Liver (tissue), 9 donors: ENCODE measurements around the gene NCR1. TPM values are rescaled to one million over a fixed set of nuclear protein-coding genes. Genes with fewer than 3 reads are reported as not detected.

ENCODE experiments used
- DNase-seq: peaks from one replicate; pipeline ENCODE4 v3.0.0-alpha.2; 2017; ENCODE audit warnings: low spot score
- H3K27ac ChIP-seq, 2 donors: one replicate each; pipeline ENCODE4 v1.7.0; 2013; ENCODE audit warnings: inconsistent platforms in 2 of 2, low read length in 2 of 2, control low read depth in 1 of 2, low read depth in 1 of 2, mild to moderate bottlenecking in 1 of 2
- H3K27me3 ChIP-seq, 4 donors: one replicate each; pipeline versions ENCODE4 v1.6.1 to v1.7.0; 2013; ENCODE audit warnings: low read length in 3 of 4, inconsistent platforms in 1 of 4, mild to moderate bottlenecking in 1 of 4, moderate library complexity in 1 of 4; ENCODE audit not compliant: control insufficient read depth in 4 of 4, insufficient read depth in 4 of 4
- H3K36me3 ChIP-seq, 4 donors: one replicate each; pipeline versions ENCODE4 v1.6.1 to v1.7.0; 2013; ENCODE audit warnings: low read length in 3 of 4, mild to moderate bottlenecking in 3 of 4, low read depth in 1 of 4, moderate library complexity in 1 of 4; ENCODE audit not compliant: control insufficient read depth in 4 of 4, insufficient read depth in 3 of 4
- H3K4me1 ChIP-seq, 4 donors: one replicate each; pipeline versions ENCODE4 v1.6.1 to v1.7.0; 2013; ENCODE audit warnings: low read length in 3 of 4, mild to moderate bottlenecking in 3 of 4, moderate library complexity in 1 of 4; ENCODE audit not compliant: control insufficient read depth in 4 of 4, insufficient read depth in 4 of 4
- H3K4me3 ChIP-seq, 3 donors: one replicate each; pipeline versions ENCODE4 v1.6.1 to v1.7.0; 2013; ENCODE audit warnings: low read length in 3 of 3, control low read depth in 1 of 3, low read depth in 1 of 3, mild to moderate bottlenecking in 1 of 3
- H3K9ac ChIP-seq, 2 donors: one replicate each; pipeline ENCODE4 v1.7.0; 2013; ENCODE audit warnings: low read length in 2 of 2, mild to moderate bottlenecking in 2 of 2, moderate library complexity in 2 of 2, control low read depth in 1 of 2, low read depth in 1 of 2
- H3K9me3 ChIP-seq, 4 donors: one replicate each; pipeline versions ENCODE4 v1.6.1 to v1.7.0; 2013; ENCODE audit warnings: low read length in 3 of 4; ENCODE audit not compliant: control insufficient read depth in 4 of 4
- FOXA1 ChIP-seq: IDR thresholded peaks from 2 replicates; pipeline ENCODE4 v1.6.1; 2016; ENCODE audit warnings: antibody characterized with exemption
- HNF4A ChIP-seq, 2 donors: conservative IDR thresholded peaks; 2 replicates each; pipeline ENCODE4 v1.6.1; 2016; ENCODE audit warnings: antibody characterized with exemption in 2 of 2, mild to moderate bottlenecking in 2 of 2
- HNF4G ChIP-seq: IDR thresholded peaks from 2 replicates; pipeline ENCODE4 v1.6.1; 2016; ENCODE audit warnings: antibody characterized with exemption
- JUND ChIP-seq, 2 donors: IDR thresholded peaks; 2 replicates each; pipeline ENCODE4 v1.6.1; 2016; ENCODE audit warnings: antibody characterized with exemption in 2 of 2
- NR2F2 ChIP-seq: IDR thresholded peaks from 2 replicates; pipeline ENCODE4 v1.6.1; 2016; ENCODE audit warnings: antibody characterized with exemption
- RXRA ChIP-seq, 2 donors: IDR thresholded peaks; 2 replicates each; pipeline ENCODE4 v1.6.1; 2017 to 2018; ENCODE audit warnings: antibody characterized with exemption in 2 of 2, mild to moderate bottlenecking in 1 of 2
- TAF1 ChIP-seq: conservative IDR thresholded peaks from 2 replicates; pipeline ENCODE4 v1.6.1; 2016; ENCODE audit warnings: antibody characterized with exemption, mild to moderate bottlenecking
- YY1 ChIP-seq: IDR thresholded peaks from 2 replicates; pipeline ENCODE4 v1.6.1; 2016; ENCODE audit warnings: antibody characterized with exemption, mild to moderate bottlenecking
- WGBS: extraction: QIAGEN DNeasy Blood & Tissue Kit; methylation state at CpG from one replicate; pipeline ENCODE4 v1.1.7; 2013; 5-methylcytosine and 5-hydroxymethylcytosine counted together
- polyA plus RNA-seq, 2 donors: library from polyadenylated mRNA; stranded (reverse) in 1 of 2; unstranded in 1 of 2; fragments of 200-250 nt in 1 of 2; fragments of >200 nt in 1 of 2; fragmentation: Nextera tagmentation in 1 of 2; extraction: Ambion mirVana in 1 of 2; gene quantifications; one replicate each; pipeline versions ENCODE4 v1.2.1 to v1.2.3, GENCODE V29; 2013 to 2015
- total RNA-seq, 2 donors: library from RNA; depleted of rRNA; stranded (reverse); fragments of >200 nt; gene quantifications; one replicate each; pipeline ENCODE4 v1.2.3, GENCODE V29; 2014
- TF ChIP-seq, protein P1 (sequence below): IDR thresholded peaks from 2 replicates; pipeline ENCODE4 v1.6.1; 2016; ENCODE audit warnings: antibody characterized with exemption
- TF ChIP-seq, protein P2 (sequence below): IDR thresholded peaks from 2 replicates; pipeline ENCODE4 v1.6.1; 2016; ENCODE audit warnings: antibody characterized with exemption
- TF ChIP-seq, protein P3 (sequence below): IDR thresholded peaks from 2 replicates; pipeline ENCODE4 v1.6.1; 2016; ENCODE audit warnings: antibody characterized with exemption, mild to moderate bottlenecking
- donor health status: healthy.
- donor health status: healthy.
- donor health status: healthy.
- donor health status: healthy.
- donor health status: healthy.

The NCR1 gene
- total and polyA plus RNA-seq, 4 donors, result 0.37 to 1.8 (median 0.91) TPM

DNA sequence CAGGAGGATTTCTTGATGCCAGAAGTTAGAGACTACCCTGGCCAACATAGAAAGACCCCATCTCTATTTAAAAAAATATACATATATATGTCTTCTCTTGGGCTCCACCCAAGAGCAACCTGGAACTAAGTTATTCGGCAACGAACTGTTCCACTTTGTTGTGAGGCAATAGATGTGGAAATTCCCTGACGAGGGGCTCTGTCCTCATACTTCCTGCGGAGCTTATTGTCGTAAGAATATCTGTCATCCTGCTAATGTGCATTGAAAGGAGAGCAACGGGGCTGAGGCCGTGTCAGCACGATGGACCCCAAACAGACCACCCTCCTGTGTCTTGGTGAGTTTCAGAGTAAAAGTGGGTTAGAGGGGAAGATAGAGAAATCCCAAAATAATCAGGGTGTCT lies 32.0 kb upstream of the NCR1 start, which contains the start of gene FCAR:
Gene FCAR (plus strand): TSS at position 246 of the 400 bp plus-strand sequence. CDS start 55 bp downstream, at position 301.
- TF ChIP-seq YY1 (no peak), FOXA1 (no peak), RXRA (IDR thresholded peaks at IDR 0.05) (no peak), JUND (IDR thresholded peaks at IDR 0.05) (no peak), TAF1 (no peak), HNF4A (conservative IDR thresholded peaks at IDR 0.05) (no peak)

DNA sequence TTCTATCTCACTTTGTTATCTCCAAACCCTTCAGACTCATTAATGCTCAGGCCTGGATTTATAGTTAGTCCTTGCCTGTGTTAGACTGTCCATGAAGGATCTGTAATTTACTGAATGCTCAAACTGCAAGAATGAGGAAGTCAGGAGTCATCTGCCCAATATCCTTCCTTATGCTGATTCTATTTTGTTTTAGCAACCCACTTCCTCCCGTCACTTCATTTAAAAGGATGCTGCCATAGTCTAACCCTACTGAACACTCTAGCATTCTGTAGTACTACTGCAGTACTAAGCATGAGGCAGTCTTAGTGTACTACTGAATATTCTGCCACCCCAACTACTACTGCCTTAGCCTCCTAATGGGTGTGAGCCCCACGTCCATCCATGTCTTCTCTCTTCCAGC lies 30.4 kb upstream of the NCR1 start:
- Histone ChIP-seq H3K4me1 (no peaks in the 10 kb centered on the region), H3K4me3 (no peak overlapping the region), H3K9me3 (no peaks in the 10 kb centered on the region), H3K36me3 (no peaks in the 10 kb centered on the region), H3K27me3 (no peaks in the 10 kb centered on the region), H3K27ac (peak overlapping the region in 1 of 2 donors; percentile 42), H3K9ac (no peak overlapping the region)
- TF ChIP-seq, protein P1, sequence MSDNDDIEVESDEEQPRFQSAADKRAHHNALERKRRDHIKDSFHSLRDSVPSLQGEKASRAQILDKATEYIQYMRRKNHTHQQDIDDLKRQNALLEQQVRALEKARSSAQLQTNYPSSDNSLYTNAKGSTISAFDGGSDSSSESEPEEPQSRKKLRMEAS, result peak; percentile 21
- no peak for TF ChIP-seq TAF1
- 43% methylated on average over 2 of the region's 2 CpGs for WGBS
- no peak for DNase-seq

More for the DNA sequence above, 32.0 kb upstream of the NCR1 start, which contains the start of gene FCAR:
- H3K36me3 ChIP-seq, result no peaks in the 10 kb centered on the region
- no peak within 1 kb of the TSS for H3K4me3 ChIP-seq
- no peaks in the 10 kb centered on the region for H3K9me3 ChIP-seq
- no peaks in the 10 kb centered on the region for H3K27me3 ChIP-seq
- H3K4me1 ChIP-seq, result no peaks in the 10 kb centered on the region
- peak within 1 kb of the TSS in 1 of 2 donors; percentile 42 for H3K27ac ChIP-seq
- no peak within 1 kb of the TSS for H3K9ac ChIP-seq
- 67% methylated on average over 8 of the region's 8 CpGs for WGBS
- DNase-seq, result no peak

DNA sequence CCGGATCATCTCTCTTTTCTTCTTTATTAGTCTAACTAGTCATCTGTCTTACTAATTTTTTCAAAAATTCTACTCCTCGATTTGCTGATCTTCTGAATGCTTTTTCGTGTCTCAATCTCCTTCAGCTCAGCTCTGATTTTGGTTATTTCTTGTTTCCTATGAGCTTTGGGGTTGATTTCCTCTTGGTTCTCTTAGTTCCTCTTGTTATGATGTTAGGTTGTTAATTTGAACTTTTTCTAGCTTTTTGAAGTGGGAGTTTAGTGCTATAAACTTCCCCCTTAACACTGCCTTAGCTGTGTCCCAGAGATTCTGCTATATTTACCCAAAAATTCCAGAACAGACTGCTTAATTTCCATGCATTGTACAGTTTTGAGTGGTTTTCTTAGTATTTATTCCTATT lies 28.5 kb upstream of the NCR1 start:
- 42% methylated on average over 3 of the region's 3 CpGs for WGBS
- no peak for DNase-seq
- no peaks in the 10 kb centered on the region for H3K9me3 ChIP-seq
- H3K27me3 ChIP-seq, result no peaks in the 10 kb centered on the region
- no peak overlapping the region for H3K9ac ChIP-seq
- H3K4me3 ChIP-seq, result no peak overlapping the region
- H3K27ac ChIP-seq, result no peak overlapping the region
- TF ChIP-seq, protein P1, result no peak
- no peaks in the 10 kb centered on the region for H3K4me1 ChIP-seq
- H3K36me3 ChIP-seq, result no peaks in the 10 kb centered on the region

DNA sequence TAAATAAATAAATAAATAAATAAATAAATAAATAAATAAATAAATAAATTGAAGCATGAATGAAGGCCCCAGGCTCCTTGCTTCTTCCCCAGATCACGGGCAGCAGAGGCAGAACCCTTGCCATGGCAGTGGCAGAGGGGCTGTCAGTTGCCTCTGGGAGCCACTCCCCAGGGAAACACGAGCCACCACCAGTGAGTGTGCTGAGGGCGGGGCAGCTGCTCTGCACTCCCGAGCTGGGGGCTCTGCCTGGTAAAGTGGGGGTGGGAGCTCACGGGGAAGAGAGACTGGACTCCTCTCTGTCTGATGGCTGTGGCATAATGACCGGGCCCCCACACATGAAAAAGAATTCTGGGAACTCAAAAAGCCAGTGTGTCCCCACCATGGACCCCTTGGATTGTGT lies 24.1 kb upstream of the NCR1 start:
- no peaks in the 10 kb centered on the region for H3K9me3 ChIP-seq
- TF ChIP-seq, protein P1, result no peak
- no peak for TF ChIP-seq NR2F2
- TF ChIP-seq TAF1, result no peak
- TF ChIP-seq FOXA1, result no peak
- TF ChIP-seq RXRA (IDR thresholded peaks at IDR 0.05), result no peak
- no peak for TF ChIP-seq HNF4A (conservative IDR thresholded peaks at IDR 0.05)
- TF ChIP-seq, protein P2, sequence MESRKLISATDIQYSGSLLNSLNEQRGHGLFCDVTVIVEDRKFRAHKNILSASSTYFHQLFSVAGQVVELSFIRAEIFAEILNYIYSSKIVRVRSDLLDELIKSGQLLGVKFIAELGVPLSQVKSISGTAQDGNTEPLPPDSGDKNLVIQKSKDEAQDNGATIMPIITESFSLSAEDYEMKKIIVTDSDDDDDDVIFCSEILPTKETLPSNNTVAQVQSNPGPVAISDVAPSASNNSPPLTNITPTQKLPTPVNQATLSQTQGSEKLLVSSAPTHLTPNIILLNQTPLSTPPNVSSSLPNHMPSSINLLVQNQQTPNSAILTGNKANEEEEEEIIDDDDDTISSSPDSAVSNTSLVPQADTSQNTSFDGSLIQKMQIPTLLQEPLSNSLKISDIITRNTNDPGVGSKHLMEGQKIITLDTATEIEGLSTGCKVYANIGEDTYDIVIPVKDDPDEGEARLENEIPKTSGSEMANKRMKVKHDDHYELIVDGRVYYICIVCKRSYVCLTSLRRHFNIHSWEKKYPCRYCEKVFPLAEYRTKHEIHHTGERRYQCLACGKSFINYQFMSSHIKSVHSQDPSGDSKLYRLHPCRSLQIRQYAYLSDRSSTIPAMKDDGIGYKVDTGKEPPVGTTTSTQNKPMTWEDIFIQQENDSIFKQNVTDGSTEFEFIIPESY, result no peak
- TF ChIP-seq HNF4G, result no peak
- TF ChIP-seq, protein P3, sequence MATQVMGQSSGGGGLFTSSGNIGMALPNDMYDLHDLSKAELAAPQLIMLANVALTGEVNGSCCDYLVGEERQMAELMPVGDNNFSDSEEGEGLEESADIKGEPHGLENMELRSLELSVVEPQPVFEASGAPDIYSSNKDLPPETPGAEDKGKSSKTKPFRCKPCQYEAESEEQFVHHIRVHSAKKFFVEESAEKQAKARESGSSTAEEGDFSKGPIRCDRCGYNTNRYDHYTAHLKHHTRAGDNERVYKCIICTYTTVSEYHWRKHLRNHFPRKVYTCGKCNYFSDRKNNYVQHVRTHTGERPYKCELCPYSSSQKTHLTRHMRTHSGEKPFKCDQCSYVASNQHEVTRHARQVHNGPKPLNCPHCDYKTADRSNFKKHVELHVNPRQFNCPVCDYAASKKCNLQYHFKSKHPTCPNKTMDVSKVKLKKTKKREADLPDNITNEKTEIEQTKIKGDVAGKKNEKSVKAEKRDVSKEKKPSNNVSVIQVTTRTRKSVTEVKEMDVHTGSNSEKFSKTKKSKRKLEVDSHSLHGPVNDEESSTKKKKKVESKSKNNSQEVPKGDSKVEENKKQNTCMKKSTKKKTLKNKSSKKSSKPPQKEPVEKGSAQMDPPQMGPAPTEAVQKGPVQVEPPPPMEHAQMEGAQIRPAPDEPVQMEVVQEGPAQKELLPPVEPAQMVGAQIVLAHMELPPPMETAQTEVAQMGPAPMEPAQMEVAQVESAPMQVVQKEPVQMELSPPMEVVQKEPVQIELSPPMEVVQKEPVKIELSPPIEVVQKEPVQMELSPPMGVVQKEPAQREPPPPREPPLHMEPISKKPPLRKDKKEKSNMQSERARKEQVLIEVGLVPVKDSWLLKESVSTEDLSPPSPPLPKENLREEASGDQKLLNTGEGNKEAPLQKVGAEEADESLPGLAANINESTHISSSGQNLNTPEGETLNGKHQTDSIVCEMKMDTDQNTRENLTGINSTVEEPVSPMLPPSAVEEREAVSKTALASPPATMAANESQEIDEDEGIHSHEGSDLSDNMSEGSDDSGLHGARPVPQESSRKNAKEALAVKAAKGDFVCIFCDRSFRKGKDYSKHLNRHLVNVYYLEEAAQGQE, result no peak
- no peaks in the 10 kb centered on the region for H3K4me1 ChIP-seq
- no peak overlapping the region for H3K27ac ChIP-seq
- H3K36me3 ChIP-seq, result no peaks in the 10 kb centered on the region
- no peak overlapping the region for H3K4me3 ChIP-seq
- no peak for DNase-seq
- H3K27me3 ChIP-seq, result no peaks in the 10 kb centered on the region
- no peak overlapping the region for H3K9ac ChIP-seq
- 72% methylated on average over 6 of the region's 6 CpGs for WGBS
